ENCODE data around the gene EML3.

The EML3 gene

DNA sequence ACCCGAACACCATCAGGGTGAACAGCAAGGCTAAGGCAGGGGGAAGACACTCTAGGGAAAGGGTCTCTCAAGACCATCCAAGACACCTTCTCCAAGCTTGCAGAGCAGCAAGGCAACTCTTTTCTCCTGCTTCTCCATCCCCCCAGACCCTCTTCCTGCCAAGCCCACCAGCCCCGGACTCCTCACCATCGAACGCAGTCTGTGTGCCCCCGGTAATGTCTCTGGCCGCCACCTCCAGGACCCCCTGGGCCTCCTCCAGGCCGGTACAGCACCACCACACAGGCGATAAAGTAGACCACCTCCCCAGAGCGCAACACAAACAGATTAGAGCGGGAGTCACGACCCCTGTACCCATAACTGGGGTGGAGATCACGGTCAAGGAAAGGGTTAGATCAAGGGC is 3.8 kb downstream of the EML3 start:
- no peak for ATAC-seq
- Mint-ChIP-seq H3K36me3 (ENCODE audit: low read depth) (peaks cover 45% of the 10 kb centered on the region), H3K27me3 (no peaks in the 10 kb centered on the region), H3K27ac (peak overlapping the region; percentile 18), H3K4me1 (peaks cover 44% of the 10 kb centered on the region), H3K4me3 (no peak overlapping the region), H3K9me3 (no peaks in the 10 kb centered on the region)
- no peak for DNase-seq

DNA sequence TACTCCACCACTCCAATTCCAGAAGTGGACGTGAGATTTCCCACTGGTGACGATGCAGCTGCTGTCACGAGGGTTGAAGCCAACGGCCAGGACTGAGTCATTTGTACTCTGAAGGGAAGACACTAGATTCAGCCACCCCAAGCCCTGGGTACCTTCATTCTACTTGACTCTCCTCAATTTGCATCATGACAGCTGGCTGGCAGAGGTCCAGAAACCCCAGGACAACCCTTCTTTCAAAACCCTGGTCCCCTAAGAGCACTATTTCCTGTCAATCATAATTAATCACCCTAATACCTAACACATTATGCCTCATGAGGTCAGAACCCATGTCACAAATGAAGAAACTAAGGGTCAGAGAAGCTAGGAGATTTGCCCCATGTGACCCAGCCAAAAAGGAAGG is 4.9 kb downstream of the EML3 start:
- Mint-ChIP-seq H3K27ac (peak overlapping the region; percentile 9), H3K4me3 (no peak overlapping the region), H3K36me3 (ENCODE audit: low read depth) (peaks cover 55% of the 10 kb centered on the region), H3K9me3 (no peaks in the 10 kb centered on the region), H3K4me1 (peaks cover 51% of the 10 kb centered on the region), H3K27me3 (no peaks in the 10 kb centered on the region)
- no peak for DNase-seq
- no peak for ATAC-seq

- no peak for DNase-seq
- Mint-ChIP-seq H3K4me1 (peaks cover 49% of the 10 kb centered on the region), H3K9me3 (no peaks in the 10 kb centered on the region), H3K27ac (no peak overlapping the region), H3K27me3 (peaks cover 2% of the 10 kb centered on the region), H3K4me3 (no peak overlapping the region), H3K36me3 (ENCODE audit: low read depth) (peaks cover 58% of the 10 kb centered on the region)
- no peak for ATAC-seq
Observed at GRCh38 chr11:62605902-62606301, 6.7 kb downstream of the EML3 start.

DNA sequence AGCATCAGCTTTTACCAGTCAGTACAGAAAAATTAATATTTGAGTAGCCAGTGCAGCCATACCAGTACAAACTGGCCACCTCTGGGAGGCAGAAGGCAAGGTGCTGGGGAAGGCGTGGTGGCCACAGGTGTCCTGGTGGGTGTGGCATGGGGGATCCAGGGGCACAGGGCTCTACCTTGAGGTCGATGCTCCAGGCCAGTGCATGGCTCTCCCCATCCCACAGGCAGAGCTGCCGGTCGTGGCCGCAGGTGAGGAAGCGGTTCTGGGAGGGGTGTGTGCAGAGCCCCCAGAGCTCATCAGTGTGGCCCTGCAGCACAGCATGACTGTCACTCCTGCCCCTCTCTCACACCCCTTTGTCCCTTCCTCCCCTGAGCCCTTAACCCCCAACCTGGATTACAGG is 7.1 kb downstream of the EML3 start:
- DNase-seq (no peak), ATAC-seq (no peak)
- Mint-ChIP-seq H3K4me3 (no peak overlapping the region), H3K4me1 (peaks cover 45% of the 10 kb centered on the region), H3K27me3 (peaks cover 2% of the 10 kb centered on the region), H3K9me3 (no peaks in the 10 kb centered on the region), H3K27ac (no peak overlapping the region), H3K36me3 (ENCODE audit: low read depth) (peaks cover 57% of the 10 kb centered on the region)

DNA sequence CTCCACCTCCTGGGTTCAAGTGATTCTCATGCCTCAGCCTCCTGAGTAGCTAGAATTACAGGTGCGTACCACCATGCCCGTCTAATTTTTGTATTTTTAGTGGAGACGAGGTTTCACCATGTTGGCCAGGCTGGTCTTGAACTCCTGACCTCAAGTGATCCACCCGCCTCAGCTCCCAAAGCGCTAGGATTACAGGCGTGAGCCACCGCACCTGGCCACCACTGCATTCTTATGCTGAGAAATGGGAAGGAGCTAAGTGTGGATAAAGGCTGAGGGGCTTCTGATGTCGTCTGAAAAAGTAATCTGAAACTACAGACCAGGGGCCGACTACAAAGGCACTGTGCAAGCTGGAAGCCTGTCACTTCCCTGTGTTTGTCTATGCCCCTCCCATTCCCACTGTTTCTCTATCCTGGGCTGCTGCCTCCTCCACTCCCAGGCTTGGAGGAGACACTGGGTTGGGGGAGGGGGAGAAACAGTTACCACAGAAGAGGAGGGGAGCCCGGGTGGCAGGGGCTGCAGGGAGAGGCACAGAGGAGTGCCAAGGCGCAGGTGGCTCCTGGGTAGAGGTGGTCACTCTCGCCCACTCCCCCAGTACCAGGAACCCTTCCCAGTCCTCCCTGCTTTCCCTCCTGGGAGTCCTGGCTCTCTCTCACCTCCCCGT is 8.0 kb downstream of the EML3 start:
- Mint-ChIP-seq H3K4me1 (peaks cover 46% of the 10 kb centered on the region), H3K36me3 (ENCODE audit: low read depth) (peaks cover 60% of the 10 kb centered on the region), H3K27ac (no peak overlapping the region), H3K4me3 (no peak overlapping the region), H3K27me3 (peaks cover 2% of the 10 kb centered on the region), H3K9me3 (no peaks in the 10 kb centered on the region)
- ATAC-seq (no peak), DNase-seq (no peak)

DNA sequence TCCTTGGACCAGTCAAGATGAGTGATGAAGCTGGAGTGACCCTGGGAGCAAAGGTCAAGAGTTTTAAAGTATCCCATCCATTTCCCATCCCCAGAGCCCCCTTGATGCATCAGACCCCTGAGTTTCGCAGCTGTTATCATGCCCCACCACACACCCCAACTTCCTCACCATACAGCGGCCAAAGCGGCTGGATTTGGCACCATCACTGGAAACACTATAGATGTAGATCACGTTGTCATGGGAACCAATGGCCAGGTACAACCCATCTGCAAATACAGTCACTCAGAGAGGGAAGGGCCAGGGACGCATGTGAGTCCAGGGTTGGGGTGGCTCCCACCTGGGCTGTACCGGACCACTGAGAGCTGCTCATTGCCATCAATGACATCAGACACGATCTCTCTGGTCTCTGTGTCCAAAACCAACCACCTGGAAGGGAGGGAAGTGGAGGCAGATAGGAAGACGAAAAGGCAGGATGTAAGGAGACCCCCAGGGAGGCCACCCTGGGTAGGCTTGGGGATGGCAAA is 8.7 kb downstream of the EML3 start:
- no peak overlapping the region for H3K27ac Mint-ChIP-seq
- H3K36me3 Mint-ChIP-seq (ENCODE audit: low read depth) = peaks cover 61% of the 10 kb centered on the region
- ATAC-seq (no peak), DNase-seq (no peak)
- H3K9me3 Mint-ChIP-seq = no peaks in the 10 kb centered on the region
- H3K27me3 Mint-ChIP-seq = peaks cover 2% of the 10 kb centered on the region
- H3K4me3 Mint-ChIP-seq = peak overlapping the region; percentile 46
- H3K4me1 Mint-ChIP-seq = peaks cover 46% of the 10 kb centered on the region

- H3K4me1 Mint-ChIP-seq = peaks cover 52% of the 10 kb centered on the region
- peaks cover 64% of the 10 kb centered on the region for H3K36me3 Mint-ChIP-seq (ENCODE audit: low read depth)
- H3K9me3 Mint-ChIP-seq = no peaks in the 10 kb centered on the region
- peak overlapping the region; percentile 46 for H3K4me3 Mint-ChIP-seq
- H3K27ac Mint-ChIP-seq = peak overlapping the region; percentile 6
- no peak for DNase-seq
- ATAC-seq = no peak
- peaks cover 2% of the 10 kb centered on the region for H3K27me3 Mint-ChIP-seq
Observed at GRCh38 chr11:62603072-62603408, 9.5 kb downstream of the EML3 start.

DNA sequence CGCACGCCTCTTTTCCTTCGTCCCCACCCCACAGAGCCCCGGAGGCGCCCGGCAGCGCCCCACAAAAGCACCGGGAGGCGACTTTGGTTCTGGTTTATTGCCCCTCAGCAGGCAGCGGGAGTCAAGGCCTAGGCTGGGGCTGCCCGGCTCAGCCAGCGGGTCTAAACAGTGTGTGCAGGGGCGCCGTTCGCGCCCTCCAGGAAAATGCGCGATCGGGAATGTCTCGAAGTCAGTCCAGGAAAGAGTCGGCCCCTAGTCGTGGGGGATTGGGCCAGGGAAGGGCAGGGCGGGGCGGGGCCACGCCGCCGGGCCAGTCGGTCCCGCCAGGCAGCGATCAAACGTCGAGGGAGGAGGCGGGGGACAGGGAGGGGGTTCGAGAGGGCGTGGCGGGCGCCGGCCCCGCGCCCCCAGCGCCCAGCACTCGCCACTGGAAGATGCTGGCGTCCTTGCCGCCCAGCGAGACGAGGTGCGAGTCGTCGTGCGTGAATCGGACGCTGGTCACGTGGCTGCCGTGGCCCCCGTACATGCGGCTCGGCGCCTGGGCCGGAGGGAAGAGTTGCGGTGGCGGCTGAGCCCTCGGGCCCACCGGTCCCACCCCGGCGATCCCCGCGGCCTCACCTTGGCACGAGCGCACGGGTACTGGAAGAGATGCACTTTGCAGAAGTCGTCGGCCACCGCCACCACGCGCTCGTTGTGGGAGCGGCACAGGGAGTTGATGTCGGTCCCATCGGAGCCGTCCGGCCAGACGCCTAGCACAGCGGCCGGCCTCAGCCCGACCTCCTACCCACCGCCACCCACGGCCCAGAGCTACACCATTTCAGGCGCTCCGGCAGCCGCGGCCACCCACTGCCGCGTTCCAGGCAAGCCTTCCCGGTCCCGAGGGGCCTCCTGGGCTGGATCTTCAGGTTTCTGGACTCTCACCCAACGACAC is 10.2 kb downstream of the EML3 start:
- Mint-ChIP-seq H3K4me1 (peaks cover 47% of the 10 kb centered on the region), H3K36me3 (ENCODE audit: low read depth) (peaks cover 63% of the 10 kb centered on the region), H3K9me3 (no peaks in the 10 kb centered on the region), H3K27ac (peak overlapping the region; percentile 94), H3K27me3 (peaks cover 2% of the 10 kb centered on the region), H3K4me3 (peak overlapping the region; percentile 91)
- ATAC-seq (no peak), DNase-seq (no peak)

GRCh38 chr11:62601372-62602140 is 11.0 kb downstream of the EML3 start, which contains the start of gene MTA2:
TSS of gene MTA2 (minus strand) at chr11:62601865. CDS start at chr11:62601450, 415 bp downstream.
- Mint-ChIP-seq H3K36me3 (ENCODE audit: low read depth) (peaks cover 67% of the 10 kb centered on the region), H3K27me3 (peaks cover 2% of the 10 kb centered on the region), H3K4me3 (peak within 1 kb of the TSS; percentile 91), H3K27ac (peak within 1 kb of the TSS; percentile 94), H3K9me3 (no peaks in the 10 kb centered on the region), H3K4me1 (peaks cover 47% of the 10 kb centered on the region)
- DNase-seq (peak; percentile 100), ATAC-seq (peak; percentile 88)

- ATAC-seq (peak; percentile 5), DNase-seq (peak; percentile 58)
- H3K4me3 Mint-ChIP-seq = peak overlapping the region; percentile 91
- H3K27ac Mint-ChIP-seq = peak overlapping the region; percentile 94
- peaks cover 68% of the 10 kb centered on the region for H3K36me3 Mint-ChIP-seq (ENCODE audit: low read depth)
- H3K4me1 Mint-ChIP-seq = peaks cover 47% of the 10 kb centered on the region
- peaks cover 2% of the 10 kb centered on the region for H3K27me3 Mint-ChIP-seq
- H3K9me3 Mint-ChIP-seq = no peaks in the 10 kb centered on the region
Observed at GRCh38 chr11:62601122-62601371, 11.5 kb downstream of the EML3 start.

- peaks cover 69% of the 10 kb centered on the region for H3K36me3 Mint-ChIP-seq (ENCODE audit: low read depth)
- DNase-seq (no peak), ATAC-seq (no peak)
- H3K9me3 Mint-ChIP-seq = no peaks in the 10 kb centered on the region
- H3K27ac Mint-ChIP-seq = peak overlapping the region; percentile 94
- peak overlapping the region; percentile 91 for H3K4me3 Mint-ChIP-seq
- H3K4me1 Mint-ChIP-seq = peaks cover 47% of the 10 kb centered on the region
- H3K27me3 Mint-ChIP-seq = peaks cover 2% of the 10 kb centered on the region
Observed at GRCh38 chr11:62600367-62601121, 12.0 kb downstream of the EML3 start.

DNA sequence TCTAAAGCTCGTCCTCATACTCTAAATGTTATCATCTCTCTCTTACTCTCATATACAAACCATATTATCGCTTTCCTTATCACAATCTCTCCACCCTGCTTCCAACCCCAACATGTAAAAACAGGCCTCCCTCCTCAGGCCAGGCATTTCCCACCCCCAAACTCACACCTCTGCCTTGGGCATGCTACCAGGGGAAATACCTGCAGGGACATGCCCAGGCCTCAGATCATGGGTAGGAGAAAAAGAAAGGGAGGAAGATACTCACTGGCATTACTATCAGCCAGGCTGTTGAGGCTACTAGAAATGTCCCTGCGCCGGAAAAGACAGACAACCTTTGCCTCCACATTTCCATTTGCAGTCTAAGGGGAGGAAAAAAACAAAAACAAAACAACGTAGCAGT is 12.7 kb downstream of the EML3 start:
- peaks cover 44% of the 10 kb centered on the region for H3K4me1 Mint-ChIP-seq
- H3K27ac Mint-ChIP-seq = peak overlapping the region; percentile 94
- H3K9me3 Mint-ChIP-seq = no peaks in the 10 kb centered on the region
- DNase-seq (peak; percentile 40), ATAC-seq (no peak)
- H3K4me3 Mint-ChIP-seq = peak overlapping the region; percentile 91
- peaks cover 69% of the 10 kb centered on the region for H3K36me3 Mint-ChIP-seq (ENCODE audit: low read depth)
- peaks cover 2% of the 10 kb centered on the region for H3K27me3 Mint-ChIP-seq

- H3K4me1 Mint-ChIP-seq = peaks cover 47% of the 10 kb centered on the region
- peak overlapping the region; percentile 91 for H3K4me3 Mint-ChIP-seq
- H3K27ac Mint-ChIP-seq = peak overlapping the region; percentile 94
- ATAC-seq (peak; percentile 75), DNase-seq (peak; percentile 95)
- no peaks in the 10 kb centered on the region for H3K9me3 Mint-ChIP-seq
- peaks cover 2% of the 10 kb centered on the region for H3K27me3 Mint-ChIP-seq
- H3K36me3 Mint-ChIP-seq (ENCODE audit: low read depth) = peaks cover 72% of the 10 kb centered on the region
Observed at GRCh38 chr11:62599069-62599696, 13.4 kb downstream of the EML3 start.
